ENCODE measurements around the gene PDE10A.

DNA sequence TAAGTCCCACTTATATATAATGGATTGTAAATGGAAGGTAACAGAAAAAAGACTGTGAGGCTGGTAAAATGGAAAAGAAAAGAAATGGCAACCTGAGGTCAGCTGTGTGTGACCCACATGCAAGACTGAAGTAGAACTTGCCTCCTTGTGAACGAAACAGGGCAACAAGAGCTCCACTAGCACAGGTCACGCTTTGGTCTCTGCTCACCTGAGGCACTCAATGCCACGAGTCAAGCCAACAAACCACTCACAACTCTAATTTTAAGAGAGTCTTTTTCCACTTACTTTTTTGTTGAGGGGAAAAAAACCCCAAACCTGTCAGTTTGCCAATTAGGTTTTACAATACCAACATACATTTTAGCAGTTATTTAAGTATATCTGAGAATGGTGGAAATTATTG lies 65.2 kb downstream of the PDE10A start:
- TF ChIP-seq, protein P1, sequence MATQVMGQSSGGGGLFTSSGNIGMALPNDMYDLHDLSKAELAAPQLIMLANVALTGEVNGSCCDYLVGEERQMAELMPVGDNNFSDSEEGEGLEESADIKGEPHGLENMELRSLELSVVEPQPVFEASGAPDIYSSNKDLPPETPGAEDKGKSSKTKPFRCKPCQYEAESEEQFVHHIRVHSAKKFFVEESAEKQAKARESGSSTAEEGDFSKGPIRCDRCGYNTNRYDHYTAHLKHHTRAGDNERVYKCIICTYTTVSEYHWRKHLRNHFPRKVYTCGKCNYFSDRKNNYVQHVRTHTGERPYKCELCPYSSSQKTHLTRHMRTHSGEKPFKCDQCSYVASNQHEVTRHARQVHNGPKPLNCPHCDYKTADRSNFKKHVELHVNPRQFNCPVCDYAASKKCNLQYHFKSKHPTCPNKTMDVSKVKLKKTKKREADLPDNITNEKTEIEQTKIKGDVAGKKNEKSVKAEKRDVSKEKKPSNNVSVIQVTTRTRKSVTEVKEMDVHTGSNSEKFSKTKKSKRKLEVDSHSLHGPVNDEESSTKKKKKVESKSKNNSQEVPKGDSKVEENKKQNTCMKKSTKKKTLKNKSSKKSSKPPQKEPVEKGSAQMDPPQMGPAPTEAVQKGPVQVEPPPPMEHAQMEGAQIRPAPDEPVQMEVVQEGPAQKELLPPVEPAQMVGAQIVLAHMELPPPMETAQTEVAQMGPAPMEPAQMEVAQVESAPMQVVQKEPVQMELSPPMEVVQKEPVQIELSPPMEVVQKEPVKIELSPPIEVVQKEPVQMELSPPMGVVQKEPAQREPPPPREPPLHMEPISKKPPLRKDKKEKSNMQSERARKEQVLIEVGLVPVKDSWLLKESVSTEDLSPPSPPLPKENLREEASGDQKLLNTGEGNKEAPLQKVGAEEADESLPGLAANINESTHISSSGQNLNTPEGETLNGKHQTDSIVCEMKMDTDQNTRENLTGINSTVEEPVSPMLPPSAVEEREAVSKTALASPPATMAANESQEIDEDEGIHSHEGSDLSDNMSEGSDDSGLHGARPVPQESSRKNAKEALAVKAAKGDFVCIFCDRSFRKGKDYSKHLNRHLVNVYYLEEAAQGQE (IDR thresholded peaks at IDR 0.05; ENCODE audit: insufficient read depth in 1 of 2, low read depth in 2 of 2, low read length in 2 of 2), result no peak
- TF ChIP-seq TAF1 (IDR thresholded peaks at IDR 0.05; ENCODE audit: borderline replicate concordance, insufficient read depth, low read length) (no peak), POLR2AphosphoS5 (IDR thresholded peaks at IDR 0.05; ENCODE audit: low read depth, low read length) (no peak), SIN3A (IDR thresholded peaks at IDR 0.05; ENCODE audit: borderline replicate concordance, insufficient read depth, low read length) (no peak)

Measured in PFSK-1 (cell line).